WERI-Rb-1 (cell line): ENCODE results near the gene UBC.

Source experiments
- DNase-seq: peaks from one replicate; pipeline ENCODE4 v3.0.0-alpha.2; 2020
- H3K27ac ChIP-seq: fragments of 250-450 bp; sonication (Bioruptor Pico); 2 replicates; pipeline ENCODE4 v1.5.1; 2020; ENCODE audit warnings: mild to moderate bottlenecking, moderate library complexity
- H3K27me3 ChIP-seq: fragments of 250-450 bp; sonication (Bioruptor Pico); 2 replicates; pipeline ENCODE4 v1.5.1; 2021; ENCODE audit warnings: mild to moderate bottlenecking, low read depth, moderate library complexity; ENCODE audit not compliant: insufficient read depth, severe bottlenecking
- H3K36me3 ChIP-seq: fragments of 250-450 bp; sonication (Bioruptor Pico); 2 replicates; pipeline ENCODE4 v1.5.1; 2020; ENCODE audit warnings: mild to moderate bottlenecking, moderate library complexity
- H3K4me3 ChIP-seq: 2 replicates; pipeline ENCODE4 v1.5.1; 2011; ENCODE audit warnings: low read depth, mild to moderate bottlenecking, control low read depth, low read length
- H3K9me3 ChIP-seq: fragments of 250-450 bp; sonication (Bioruptor Pico); 2 replicates; pipeline ENCODE4 v1.5.1; 2021; ENCODE audit warnings: mild to moderate bottlenecking, moderate library complexity; ENCODE audit not compliant: severe bottlenecking
- TF ChIP-seq, protein P1 (sequence below): IDR thresholded peaks from 2 replicates; pipeline ENCODE4 v1.5.1; 2011; ENCODE audit warnings: low read depth, mild to moderate bottlenecking, control low read depth, inconsistent platforms, low read length

Gene UBC

DNA sequence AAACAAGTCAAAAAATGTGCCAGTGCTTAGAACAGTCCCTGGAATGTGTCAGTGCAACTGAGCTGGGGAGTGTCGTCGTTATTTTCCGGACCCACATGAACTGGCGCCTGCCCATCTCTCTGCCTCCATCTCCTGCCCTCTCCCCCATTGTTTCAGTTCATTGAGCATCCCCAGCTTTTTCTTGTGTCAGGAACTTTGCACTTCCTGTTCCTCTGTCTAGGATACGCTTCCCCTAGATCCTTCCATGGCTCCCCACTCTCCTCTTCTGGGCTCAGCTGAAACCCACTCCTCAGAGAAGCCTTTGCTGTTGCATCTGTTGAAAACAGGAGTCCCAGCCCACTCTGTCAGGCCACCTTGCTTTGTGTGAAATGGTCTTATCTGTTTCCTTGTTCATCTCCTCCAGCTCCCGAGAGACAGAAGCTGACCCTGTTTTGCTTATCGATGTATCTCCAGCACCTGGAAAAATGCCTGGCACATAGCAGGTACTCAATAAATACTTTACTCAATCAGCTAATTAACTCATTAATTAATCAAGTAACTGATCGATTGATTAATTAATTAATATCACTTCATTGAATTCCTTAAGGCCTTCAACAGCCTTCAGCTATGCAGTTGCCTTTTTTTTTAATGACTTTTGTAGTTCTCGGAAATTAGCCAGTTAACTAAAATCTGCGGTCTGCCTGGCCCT lies 48.1 kb downstream of the UBC start:
- no peak overlapping the region for H3K4me3 ChIP-seq
- H3K27me3 ChIP-seq: no peaks in the 10 kb centered on the region
- H3K27ac ChIP-seq: no peak overlapping the region
- no peaks in the 10 kb centered on the region for H3K36me3 ChIP-seq
- H3K9me3 ChIP-seq: peaks cover 2% of the 10 kb centered on the region
- no peak for DNase-seq
- TF ChIP-seq, protein P1, sequence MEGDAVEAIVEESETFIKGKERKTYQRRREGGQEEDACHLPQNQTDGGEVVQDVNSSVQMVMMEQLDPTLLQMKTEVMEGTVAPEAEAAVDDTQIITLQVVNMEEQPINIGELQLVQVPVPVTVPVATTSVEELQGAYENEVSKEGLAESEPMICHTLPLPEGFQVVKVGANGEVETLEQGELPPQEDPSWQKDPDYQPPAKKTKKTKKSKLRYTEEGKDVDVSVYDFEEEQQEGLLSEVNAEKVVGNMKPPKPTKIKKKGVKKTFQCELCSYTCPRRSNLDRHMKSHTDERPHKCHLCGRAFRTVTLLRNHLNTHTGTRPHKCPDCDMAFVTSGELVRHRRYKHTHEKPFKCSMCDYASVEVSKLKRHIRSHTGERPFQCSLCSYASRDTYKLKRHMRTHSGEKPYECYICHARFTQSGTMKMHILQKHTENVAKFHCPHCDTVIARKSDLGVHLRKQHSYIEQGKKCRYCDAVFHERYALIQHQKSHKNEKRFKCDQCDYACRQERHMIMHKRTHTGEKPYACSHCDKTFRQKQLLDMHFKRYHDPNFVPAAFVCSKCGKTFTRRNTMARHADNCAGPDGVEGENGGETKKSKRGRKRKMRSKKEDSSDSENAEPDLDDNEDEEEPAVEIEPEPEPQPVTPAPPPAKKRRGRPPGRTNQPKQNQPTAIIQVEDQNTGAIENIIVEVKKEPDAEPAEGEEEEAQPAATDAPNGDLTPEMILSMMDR: no peak

DNA sequence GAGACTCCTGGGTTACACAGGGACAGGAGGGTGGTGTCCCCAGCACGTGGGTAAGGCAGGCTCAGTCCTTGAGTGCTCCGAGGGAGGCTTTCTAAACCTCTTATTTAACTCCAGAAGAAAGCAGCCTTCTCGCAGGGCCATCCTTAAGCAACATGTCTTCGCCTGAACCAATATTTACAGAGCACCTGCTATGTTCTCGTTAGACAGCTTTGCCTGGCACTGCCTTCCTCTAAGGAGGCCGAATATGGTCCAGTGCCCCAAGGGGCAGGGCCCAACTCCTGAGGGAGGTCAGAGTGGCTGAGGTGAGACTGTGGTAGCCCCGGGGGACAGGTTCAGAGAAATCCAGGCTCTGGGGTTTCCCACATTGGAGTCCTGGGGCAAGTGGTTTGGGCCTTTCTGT lies 48.7 kb downstream of the UBC start:
- H3K9me3 ChIP-seq: peaks cover 2% of the 10 kb centered on the region
- no peak overlapping the region for H3K4me3 ChIP-seq
- no peak overlapping the region for H3K27ac ChIP-seq
- no peaks in the 10 kb centered on the region for H3K36me3 ChIP-seq
- peak; percentile 28 for DNase-seq
- H3K27me3 ChIP-seq: no peaks in the 10 kb centered on the region
- TF ChIP-seq, protein P1: no peak

DNA sequence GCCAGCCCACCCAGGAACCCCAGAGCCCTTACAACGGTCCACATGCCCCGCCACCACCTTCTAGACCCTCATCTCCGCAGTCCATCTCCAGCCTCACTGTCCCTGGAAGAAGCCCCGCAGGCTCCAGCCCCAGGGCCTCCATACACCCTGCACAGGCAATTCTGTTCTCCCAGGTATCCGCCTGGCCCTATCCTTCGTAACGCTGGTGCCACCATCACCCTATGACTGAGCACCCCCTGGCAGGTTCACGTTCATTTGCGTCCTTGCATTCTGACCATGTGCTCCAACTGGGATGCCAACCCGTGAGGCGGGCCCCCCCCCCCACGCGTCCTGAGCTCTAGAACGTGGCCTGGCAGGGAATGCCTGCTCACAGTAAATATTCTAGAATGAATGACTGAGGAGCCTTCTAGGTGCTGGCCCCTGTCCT lies 50.1 kb downstream of the UBC start:
- Histone ChIP-seq H3K4me3 (peak overlapping the region; percentile 34), H3K36me3 (peaks cover 8% of the 10 kb centered on the region), H3K27ac (peak overlapping the region; percentile 74), H3K27me3 (no peaks in the 10 kb centered on the region), H3K9me3 (peaks cover 2% of the 10 kb centered on the region)
- TF ChIP-seq, protein P1: no peak
- no peak for DNase-seq

DNA sequence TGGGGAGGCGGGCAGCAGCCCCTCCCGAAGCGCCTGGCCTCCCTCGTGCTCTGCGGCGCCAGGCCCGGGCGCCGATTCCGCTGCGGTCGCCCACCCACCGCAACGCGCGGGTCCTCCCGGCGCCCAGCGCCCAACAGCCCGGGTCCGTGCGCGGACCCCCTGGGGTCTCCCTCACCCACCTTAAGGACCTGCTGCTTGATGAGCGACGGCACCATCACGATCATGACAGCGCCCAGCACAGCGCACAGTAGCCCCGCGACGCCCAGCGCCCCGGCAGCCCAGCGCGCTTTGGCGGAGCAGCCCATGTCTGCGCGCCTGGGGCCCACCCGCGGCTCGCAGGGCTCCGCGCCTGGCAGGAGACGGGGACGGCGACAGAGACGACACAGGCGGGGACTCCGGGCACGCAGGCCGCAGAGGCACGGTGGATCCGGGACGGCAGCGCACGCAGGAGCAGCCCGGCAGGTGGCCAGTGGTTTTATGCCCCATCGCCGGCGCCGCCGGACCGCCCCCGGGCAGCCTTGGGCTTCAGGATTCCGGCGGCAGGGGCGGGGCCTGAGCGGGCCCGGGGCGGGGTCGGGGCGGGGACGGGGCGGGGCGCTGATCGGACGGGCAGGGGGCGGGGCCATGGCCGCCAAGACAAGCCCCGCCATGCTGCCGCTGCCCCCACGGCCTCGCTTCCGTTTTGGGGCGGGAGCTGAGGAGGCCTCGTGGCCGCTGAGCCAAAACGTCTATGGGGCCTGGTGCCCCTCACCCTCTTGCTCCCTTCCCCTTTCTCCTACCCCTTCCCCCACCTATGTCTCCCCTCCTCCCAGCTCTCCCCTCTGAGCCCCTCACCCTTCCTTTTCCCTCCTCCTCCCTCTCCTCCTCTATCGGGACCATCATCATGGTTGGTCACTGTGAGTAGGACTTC lies 50.8 kb downstream of the UBC start, which contains the start of gene SCARB1:
SCARB1 (minus strand) TSS at position 449 of the 910 bp plus-strand sequence; CDS start at position 305, 144 bp downstream.
- H3K27ac ChIP-seq: peak within 1 kb of the TSS; percentile 82
- no peaks in the 10 kb centered on the region for H3K27me3 ChIP-seq
- H3K4me3 ChIP-seq: peak within 1 kb of the TSS; percentile 61
- DNase-seq: peak; percentile 87
- TF ChIP-seq, protein P1: no peak
- peaks cover 2% of the 10 kb centered on the region for H3K9me3 ChIP-seq
- H3K36me3 ChIP-seq: peaks cover 8% of the 10 kb centered on the region

DNA sequence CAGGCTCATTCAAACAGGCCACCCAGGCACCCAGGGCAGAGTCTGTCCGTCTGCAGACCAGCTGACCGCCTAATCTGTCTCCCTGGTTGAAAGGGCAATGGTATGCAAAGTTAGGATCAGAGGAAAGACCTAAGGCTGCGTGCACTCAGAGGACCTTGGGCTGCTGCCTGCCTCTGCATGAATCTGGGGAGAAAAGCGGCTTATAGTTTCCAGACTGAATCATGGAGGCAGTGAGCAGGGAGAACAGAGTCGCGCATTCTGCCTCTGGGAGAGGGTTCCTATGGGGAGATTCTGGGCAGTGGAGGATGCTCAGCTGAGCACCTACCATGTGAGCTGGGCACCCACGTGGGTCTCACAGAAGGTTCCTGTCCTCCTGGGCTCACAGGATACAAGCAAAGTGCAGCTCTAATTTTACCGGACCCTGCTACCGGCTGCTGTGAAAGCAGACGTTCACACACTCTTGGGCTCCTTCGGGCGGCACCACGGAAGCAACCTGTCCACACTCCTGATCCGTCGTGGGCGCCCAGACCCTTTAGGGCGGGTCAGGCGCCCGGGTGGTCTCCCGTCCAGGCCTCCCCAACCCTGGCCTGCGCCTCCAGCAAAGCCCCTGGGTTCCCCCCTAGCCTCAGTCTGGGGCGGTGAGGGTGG lies 51.6 kb downstream of the UBC start:
- DNase-seq: peak; percentile 65
- H3K27ac ChIP-seq: peak overlapping the region; percentile 82

More for the DNA sequence above, 51.6 kb downstream of the UBC start:
- Histone ChIP-seq H3K36me3 (peaks cover 8% of the 10 kb centered on the region), H3K27me3 (no peaks in the 10 kb centered on the region), H3K4me3 (peak overlapping the region; percentile 61), H3K9me3 (peaks cover 2% of the 10 kb centered on the region)
- TF ChIP-seq, protein P1: no peak
